ENCODE results near the gene ACOXL. TPM values are rescaled to one million over a fixed set of nuclear protein-coding genes. Genes with fewer than 3 reads are reported as not detected.
A peak's percentile ranks its signal among the peaks of the same experiment; 100 is the strongest.

The ACOXL gene
- total RNA-seq, 6 experiments from 2014 or later, result not detected

- Histone ChIP-seq H3K4me3 (no peak overlapping the region), H3K27me3 (no peaks in the 10 kb centered on the region), H3K36me3 (no peaks in the 10 kb centered on the region), H3K4me1 (no peaks in the 10 kb centered on the region), H3K9me3 (no peaks in the 10 kb centered on the region), H3K27ac (no peak overlapping the region)
- ATAC-seq (no peak), DNase-seq (no peak)
- TF ChIP-seq POLR2A (IDR thresholded peaks at IDR 0.05) (no peak), CTCF (IDR thresholded peaks at IDR 0.05) (no peak)
- 67% methylated on average over 1 of the region's 13 CpGs for WGBS (ENCODE audit: insufficient coverage, low coverage, low lambda C conversion rate, missing lambda C conversion rate)
- intact Hi-C loops (cut with DNase I), result no loop called here
Observed at GRCh38 chr2:110851531-110851930, 119.2 kb downstream of the ACOXL start.

GRCh38 chr2:110852051-110852450 is 119.7 kb downstream of the ACOXL start:
- intact Hi-C loops (cut with DNase I), result no loop called here
- 73% methylated on average over 2 of the region's 11 CpGs for WGBS (ENCODE audit: insufficient coverage, low coverage, low lambda C conversion rate, missing lambda C conversion rate)
- Histone ChIP-seq H3K27me3 (no peaks in the 10 kb centered on the region), H3K9me3 (no peaks in the 10 kb centered on the region), H3K4me1 (no peaks in the 10 kb centered on the region), H3K36me3 (no peaks in the 10 kb centered on the region), H3K27ac (no peak overlapping the region), H3K4me3 (no peak overlapping the region)
- no peak for TF ChIP-seq CTCF (IDR thresholded peaks at IDR 0.05)
- no peak for TF ChIP-seq POLR2A (IDR thresholded peaks at IDR 0.05)
- DNase-seq (no peak), ATAC-seq (no peak)

- ATAC-seq, result peak in 1 of 4 donors; percentile 30
Observed at GRCh38 chr2:110852541-110853263, 120.3 kb downstream of the ACOXL start.

GRCh38 chr2:110853516-110853915 is 121.1 kb downstream of the ACOXL start:
- Histone ChIP-seq H3K36me3 (no peaks in the 10 kb centered on the region), H3K9me3 (no peaks in the 10 kb centered on the region), H3K4me3 (no peak overlapping the region), H3K4me1 (no peaks in the 10 kb centered on the region), H3K27me3 (no peaks in the 10 kb centered on the region), H3K27ac (no peak overlapping the region)
- TF ChIP-seq POLR2A (IDR thresholded peaks at IDR 0.05) (no peak), CTCF (IDR thresholded peaks at IDR 0.05) (peak in 3 of 4 donors; percentile 50 to 62 (median 56))
- ATAC-seq (peak; percentile 60 to 71 (median 66)), DNase-seq (no peak)
- 29% methylated on average over 5 of the region's 5 CpGs for WGBS (ENCODE audit: insufficient coverage, low coverage, low lambda C conversion rate, missing lambda C conversion rate)
- intact Hi-C loops (cut with DNase I), result no loop called here

More at GRCh38 chr2:110852541-110853263, 120.3 kb downstream of the ACOXL start:
- Histone ChIP-seq H3K36me3 (no peaks in the 10 kb centered on the region), H3K9me3 (no peaks in the 10 kb centered on the region), H3K27ac (no peak overlapping the region), H3K27me3 (no peaks in the 10 kb centered on the region), H3K4me1 (no peaks in the 10 kb centered on the region), H3K4me3 (no peak overlapping the region)
- 38% methylated on average over 2 of the region's 8 CpGs for WGBS (ENCODE audit: insufficient coverage, low coverage, low lambda C conversion rate, missing lambda C conversion rate)
- intact Hi-C loops (cut with DNase I), result no loop called here
- TF ChIP-seq CTCF (IDR thresholded peaks at IDR 0.05), result no peak
- no peak for TF ChIP-seq POLR2A (IDR thresholded peaks at IDR 0.05)
- DNase-seq, result no peak

Measured in right lobe of liver (tissue), 6 donors.